Measurements from ENCODE around the gene PROM1.

- TF ChIP-seq JUNB (CRISPR knock-in tag; IDR thresholded peaks at IDR 0.05; ENCODE audit: borderline replicate concordance) (no peak), ETV6 (CRISPR knock-in tag; conservative IDR thresholded peaks at IDR 0.05) (no peak), NPAS2 (CRISPR knock-in tag; IDR thresholded peaks at IDR 0.05; ENCODE audit: borderline replicate concordance) (no peak), ZNF230 (CRISPR knock-in tag; IDR thresholded peaks at IDR 0.05) (no peak), BRCA1 (CRISPR knock-in tag; IDR thresholded peaks at IDR 0.05) (no peak), LCORL (IDR thresholded peaks at IDR 0.05) (no peak), LCORL (CRISPR knock-in tag; IDR thresholded peaks at IDR 0.05) (no peak), TRIM24 (CRISPR knock-in tag; IDR thresholded peaks at IDR 0.05) (no peak)
Observed at GRCh38 chr4:16125571-16126445, 42.0 kb upstream of the PROM1 start.

Measured in HepG2 (cell line).